AG04449 (cell line): ENCODE results near the gene UROS.

Source experiments
- CTCF ChIA-PET: fragments of 350-600 bp; formaldehyde crosslinking; extraction: SDS; loops from one replicate; lab custom pipeline; 2021; ENCODE audit warnings: antibody characterized with exemption; lab: Yijun Ruan, JAX
- POLR2A ChIA-PET: fragments of 400-600, 350-600 bp; formaldehyde crosslinking; extraction: SDS; loops from one replicate; lab custom pipeline; 2020; ENCODE audit warnings: antibody characterized with exemption, inconsistent platforms; lab: Yijun Ruan, JAX
- DNase-seq: peaks from one replicate; pipeline ENCODE4 v3.0.0-alpha.2; 2010; ENCODE audit warnings: low read depth, low spot score
- H3K4me3 ChIP-seq: 2 replicates; pipeline ENCODE4 v1.5.1; 2011; ENCODE audit warnings: low read depth, mild to moderate bottlenecking, control low read depth, low read length
- TF ChIP-seq, protein P1 (sequence below): IDR thresholded peaks from one replicate; pipeline ENCODE4 v1.5.1; 2011; ENCODE audit warnings: mild to moderate bottlenecking, moderate library complexity, low read length, control low read depth, inconsistent platforms; ENCODE audit not compliant: insufficient read depth; ENCODE audit errors: missing control alignments

Gene UROS

DNA sequence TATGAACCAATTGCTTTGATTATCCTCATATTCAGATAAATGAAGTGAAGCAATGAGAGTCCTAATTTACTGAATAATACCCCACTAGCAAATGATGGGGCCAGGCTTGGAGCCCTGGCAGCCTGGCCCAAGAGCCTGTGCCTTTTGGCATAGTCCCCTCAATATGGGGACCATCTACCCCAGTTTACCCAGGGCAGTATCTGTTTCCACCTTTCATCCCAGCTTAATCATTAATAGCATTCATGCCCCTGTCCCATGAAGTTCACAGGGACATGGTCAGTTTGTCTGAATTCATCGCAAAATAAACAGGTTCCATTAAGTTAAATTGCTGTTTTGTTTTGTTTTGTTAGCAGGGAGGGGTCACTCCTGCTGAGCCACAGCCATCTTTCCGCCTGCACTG is 25.8 kb upstream of the UROS start:
- TF ChIP-seq, protein P1, sequence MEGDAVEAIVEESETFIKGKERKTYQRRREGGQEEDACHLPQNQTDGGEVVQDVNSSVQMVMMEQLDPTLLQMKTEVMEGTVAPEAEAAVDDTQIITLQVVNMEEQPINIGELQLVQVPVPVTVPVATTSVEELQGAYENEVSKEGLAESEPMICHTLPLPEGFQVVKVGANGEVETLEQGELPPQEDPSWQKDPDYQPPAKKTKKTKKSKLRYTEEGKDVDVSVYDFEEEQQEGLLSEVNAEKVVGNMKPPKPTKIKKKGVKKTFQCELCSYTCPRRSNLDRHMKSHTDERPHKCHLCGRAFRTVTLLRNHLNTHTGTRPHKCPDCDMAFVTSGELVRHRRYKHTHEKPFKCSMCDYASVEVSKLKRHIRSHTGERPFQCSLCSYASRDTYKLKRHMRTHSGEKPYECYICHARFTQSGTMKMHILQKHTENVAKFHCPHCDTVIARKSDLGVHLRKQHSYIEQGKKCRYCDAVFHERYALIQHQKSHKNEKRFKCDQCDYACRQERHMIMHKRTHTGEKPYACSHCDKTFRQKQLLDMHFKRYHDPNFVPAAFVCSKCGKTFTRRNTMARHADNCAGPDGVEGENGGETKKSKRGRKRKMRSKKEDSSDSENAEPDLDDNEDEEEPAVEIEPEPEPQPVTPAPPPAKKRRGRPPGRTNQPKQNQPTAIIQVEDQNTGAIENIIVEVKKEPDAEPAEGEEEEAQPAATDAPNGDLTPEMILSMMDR, result no peak
- POLR2A ChIA-PET, result no interaction called here
- CTCF ChIA-PET, result no interaction called here
- H3K4me3 ChIP-seq, result no peak overlapping the region
- no peak for DNase-seq

DNA sequence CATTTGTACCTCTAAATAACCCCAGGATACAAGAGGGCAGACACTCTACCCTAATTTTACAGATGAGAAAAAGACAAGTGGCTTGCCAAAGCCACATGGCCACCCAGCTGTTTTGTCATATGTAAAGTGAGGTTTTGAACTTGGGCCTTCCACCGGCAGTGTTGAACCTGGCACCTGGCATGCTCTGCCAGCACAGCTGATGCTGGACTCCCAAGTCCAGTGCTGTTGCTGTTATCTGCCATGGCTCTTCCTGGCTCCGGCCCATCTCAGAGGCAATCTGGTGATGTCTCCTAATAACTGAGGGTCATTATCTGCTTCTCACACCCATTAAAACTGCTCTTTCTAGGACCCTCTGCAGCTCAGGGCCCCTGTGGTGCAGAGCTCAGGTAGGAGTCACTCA is 25.3 kb upstream of the UROS start:
- POLR2A ChIA-PET, result no interaction called here
- no peak for DNase-seq
- TF ChIP-seq, protein P1, result no peak
- CTCF ChIA-PET, result no interaction called here
- no peak overlapping the region for H3K4me3 ChIP-seq

DNA sequence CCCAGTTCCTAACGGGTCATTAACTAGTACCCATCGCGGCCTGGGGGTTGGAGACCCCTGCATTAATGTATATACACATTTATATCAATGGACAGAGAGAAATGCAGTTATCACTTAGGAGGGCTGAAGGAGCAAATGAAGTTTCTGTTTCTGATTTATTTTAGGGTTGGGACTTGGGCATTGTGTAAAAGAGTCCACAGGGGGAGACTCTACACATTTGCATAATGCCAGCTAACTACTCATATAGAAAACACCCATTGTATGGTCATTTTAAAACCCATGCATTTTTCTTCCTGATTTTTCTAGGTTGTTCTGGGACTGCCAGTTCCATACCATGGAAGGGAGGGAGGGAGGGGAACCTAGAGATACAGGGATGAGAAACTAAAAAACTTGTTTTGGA is 23.8 kb upstream of the UROS start:
- CTCF ChIA-PET, result interaction anchor here (1.1 to 1.2 kb wide), 2 partner anchors 21 to 22 kb away, joined by 3 to 5 read pairs; no protein-coding TSS in a partner anchor
- POLR2A ChIA-PET, result interaction anchor here (0.6 kb wide), 1 partner anchor 531 kb away, joined by 3 read pairs; no protein-coding TSS in a partner anchor
- DNase-seq, result no peak
- TF ChIP-seq, protein P1, result no peak
- H3K4me3 ChIP-seq, result no peak overlapping the region

- ChIA-PET POLR2A (no interaction called here), CTCF (no interaction called here)
- no peak for DNase-seq
- TF ChIP-seq, protein P1, result no peak
- H3K4me3 ChIP-seq, result no peak overlapping the region
Measured at GRCh38 chr10:125845617-125846016, 22.6 kb upstream of the UROS start.

- ChIA-PET POLR2A (no interaction called here), CTCF (no interaction called here)
- TF ChIP-seq, protein P1, result no peak
- DNase-seq, result no peak
- H3K4me3 ChIP-seq, result no peak overlapping the region
Measured at GRCh38 chr10:125844751-125845221, 21.7 kb upstream of the UROS start.

GRCh38 chr10:125843603-125844329 is 20.7 kb upstream of the UROS start:
- TF ChIP-seq, protein P1, result no peak
- H3K4me3 ChIP-seq, result no peak overlapping the region
- no peak for DNase-seq
- POLR2A ChIA-PET, result no interaction called here
- CTCF ChIA-PET, result interaction anchor here (1.5 kb wide), 1 partner anchor 19 kb away, joined by 3 read pairs; no protein-coding TSS in a partner anchor
